Eye (tissue), 1 donor: ENCODE results near the gene ARFGAP2.

Source experiments
- DNase-seq: peaks from one replicate; pipeline ENCODE4 v3.0.0-alpha.2; 2015

Gene ARFGAP2

DNA sequence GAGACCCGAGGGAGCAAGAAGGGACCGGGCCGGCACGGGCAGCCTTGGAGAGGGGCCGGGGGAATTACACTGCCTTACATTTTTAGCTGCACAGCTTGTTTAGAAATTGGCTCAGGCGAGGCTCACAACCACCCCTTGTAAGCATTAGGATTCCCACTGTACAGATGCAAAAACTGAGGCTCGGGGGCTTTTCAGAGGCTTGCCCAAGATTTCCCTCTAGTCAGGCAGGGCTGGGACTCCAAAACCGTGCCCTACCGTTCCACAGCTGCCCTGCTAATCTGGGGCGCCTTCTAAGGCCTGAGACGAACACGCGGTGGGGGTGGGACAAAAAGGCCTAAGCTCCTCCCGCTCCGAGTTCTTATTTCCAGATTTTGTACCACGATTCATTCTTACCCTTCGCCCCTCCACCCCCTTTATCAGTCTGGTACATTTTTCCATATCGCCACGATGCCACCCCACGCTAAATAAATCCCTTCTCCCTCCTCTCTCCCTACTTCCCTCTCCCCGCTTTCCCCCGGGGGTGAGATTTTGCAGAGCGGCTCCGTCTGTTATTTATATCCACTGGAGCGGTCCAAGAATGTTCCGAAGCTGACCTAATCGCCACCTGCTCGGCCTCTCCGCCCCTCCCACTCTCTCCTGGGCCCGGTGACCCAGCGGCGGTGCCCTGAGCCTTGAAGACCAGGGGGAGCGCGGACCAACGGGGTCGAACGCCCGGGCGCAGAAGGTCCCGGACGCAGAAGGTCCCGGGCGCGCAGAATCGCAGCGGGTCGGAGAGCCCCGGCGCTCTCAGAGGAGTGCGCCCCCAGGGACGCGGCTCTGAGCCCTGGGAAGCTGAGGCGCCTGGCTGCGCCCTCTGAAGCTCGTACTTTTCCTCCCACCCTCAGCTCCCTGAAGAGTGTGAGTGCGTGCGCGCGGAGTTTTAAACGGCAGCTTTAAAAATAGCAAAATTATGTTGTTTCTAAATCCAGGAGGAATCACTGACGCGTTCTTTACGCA, 10.3 kb upstream of the ARFGAP2 start:
- peak; percentile 80 for DNase-seq

DNA sequence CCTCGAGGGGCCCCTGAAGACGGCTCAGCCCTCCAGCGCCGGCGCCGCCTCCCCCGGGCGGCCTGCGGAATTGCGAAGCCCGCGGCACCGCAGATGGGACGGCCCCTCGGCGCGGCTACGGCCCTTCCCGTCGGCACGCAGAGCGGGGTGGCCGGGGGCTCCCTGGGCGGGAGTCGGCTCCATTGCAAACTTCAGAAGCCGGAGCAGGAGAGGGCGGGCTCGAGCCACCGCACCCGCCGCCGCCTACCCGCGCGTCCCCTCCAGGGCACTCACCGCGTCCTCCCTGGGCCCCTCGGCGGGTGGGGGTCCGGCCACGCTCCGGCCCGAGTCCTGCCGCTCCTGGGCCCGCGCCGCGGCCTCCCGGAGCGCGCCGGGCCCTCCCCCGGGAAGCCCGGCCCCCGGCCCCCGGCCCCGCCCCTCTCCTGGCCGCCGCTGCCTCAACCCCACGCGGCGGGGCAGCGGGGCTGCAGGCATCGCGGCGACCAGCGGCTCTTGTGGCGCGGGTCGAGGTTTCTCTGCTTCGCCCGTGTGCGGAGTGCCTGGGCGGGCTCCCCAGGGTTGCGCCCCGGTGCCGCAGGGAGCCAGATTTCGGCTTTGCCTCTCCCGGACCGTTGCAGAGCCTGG, 9.5 kb upstream of the ARFGAP2 start, which contains the start of gene PACSIN3:
TSS of gene PACSIN3 (minus strand) at position 359 of the 624 bp plus-strand sequence. CDS start 3,707 bp downstream, outside the sequence.
- peak; percentile 70 for DNase-seq

DNA sequence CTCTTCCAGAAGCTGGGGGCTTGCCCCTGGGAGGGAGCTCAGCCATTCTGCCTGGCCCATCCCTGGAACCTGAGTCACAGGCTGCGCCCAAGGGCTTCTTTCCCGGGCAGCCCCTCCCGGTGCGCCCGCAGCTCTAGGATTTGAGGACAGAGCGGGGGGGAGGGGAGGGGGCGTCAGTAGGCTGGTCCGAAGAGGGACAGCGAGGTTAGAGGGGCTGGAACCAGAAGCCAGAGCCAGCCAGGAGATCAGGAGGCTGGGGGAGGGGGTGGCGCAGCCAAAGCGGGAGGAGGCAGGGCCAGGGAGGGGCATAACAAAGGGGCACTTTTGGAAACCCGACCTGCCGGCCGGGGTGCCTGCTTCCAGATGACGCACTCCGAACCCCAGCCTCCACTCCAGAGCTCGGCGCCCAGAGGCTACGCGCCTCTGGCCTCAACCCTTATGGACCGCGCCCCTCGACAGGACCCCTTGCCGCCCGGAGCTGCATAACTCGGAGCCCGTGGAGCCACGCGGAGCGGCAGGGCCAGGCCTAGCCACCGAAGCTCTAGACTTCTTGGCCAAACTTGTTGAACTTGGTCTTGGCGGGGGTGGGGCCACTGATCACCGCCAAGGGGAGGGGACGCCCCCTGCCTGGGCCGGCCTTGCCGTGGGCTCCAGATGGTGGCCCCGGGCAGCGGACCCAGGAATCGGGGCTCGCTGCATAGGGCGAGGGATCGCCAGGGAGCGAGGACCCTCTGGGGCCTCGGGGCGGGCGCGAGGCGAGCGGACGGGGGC, 8.8 kb upstream of the ARFGAP2 start:
- DNase-seq = peak; percentile 77

DNA sequence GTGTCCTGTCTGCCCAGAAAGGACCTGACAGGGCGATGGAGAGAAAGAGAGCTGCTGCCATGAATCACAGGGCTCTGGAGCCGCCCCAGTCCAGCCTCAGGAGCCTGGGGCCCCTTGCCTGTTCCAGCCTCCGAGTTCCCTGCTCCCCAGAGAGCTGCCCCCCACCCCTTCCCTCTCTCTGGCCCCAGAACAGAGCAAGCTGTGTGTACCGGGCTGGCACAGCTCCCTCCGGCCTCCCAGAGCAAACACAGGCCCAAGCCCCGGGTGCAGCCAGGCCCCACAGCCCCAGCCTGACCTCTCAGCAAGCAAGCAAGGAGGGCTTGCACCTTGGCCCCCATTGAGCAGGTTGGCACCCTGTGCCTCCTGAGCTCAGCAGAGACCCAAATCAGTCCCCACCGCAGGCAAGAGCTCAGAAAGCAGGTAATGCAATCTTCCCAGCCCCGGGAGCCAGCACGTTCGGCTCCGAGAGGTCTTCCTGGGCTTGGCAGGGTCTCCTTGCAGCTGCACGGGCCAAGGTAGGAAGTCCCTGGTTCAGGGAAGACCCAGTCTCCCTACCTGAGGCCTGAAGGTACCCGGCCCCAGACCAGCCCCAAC, 8.1 kb upstream of the ARFGAP2 start:
- peak; percentile 41 for DNase-seq

DNA sequence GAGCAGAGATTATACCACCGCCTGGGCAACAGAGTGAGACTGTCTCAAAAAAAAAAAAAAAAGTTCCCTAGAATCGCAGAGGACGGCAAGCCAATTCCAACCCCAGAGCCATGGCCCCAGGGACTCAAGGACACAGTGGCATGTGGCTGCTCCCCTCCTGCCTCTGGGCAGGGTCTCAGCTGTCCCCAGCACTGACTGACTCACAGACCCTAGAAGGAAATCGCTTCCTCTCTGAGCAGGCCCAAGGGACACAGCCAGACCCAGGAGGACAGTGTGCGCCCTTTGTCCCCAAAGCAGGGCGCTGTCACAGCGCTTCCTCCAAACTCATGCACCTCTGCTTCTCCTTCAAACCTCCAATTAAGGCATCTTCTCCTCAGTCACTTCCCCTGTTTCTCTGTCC, 7.3 kb upstream of the ARFGAP2 start:
- no peak for DNase-seq

DNA sequence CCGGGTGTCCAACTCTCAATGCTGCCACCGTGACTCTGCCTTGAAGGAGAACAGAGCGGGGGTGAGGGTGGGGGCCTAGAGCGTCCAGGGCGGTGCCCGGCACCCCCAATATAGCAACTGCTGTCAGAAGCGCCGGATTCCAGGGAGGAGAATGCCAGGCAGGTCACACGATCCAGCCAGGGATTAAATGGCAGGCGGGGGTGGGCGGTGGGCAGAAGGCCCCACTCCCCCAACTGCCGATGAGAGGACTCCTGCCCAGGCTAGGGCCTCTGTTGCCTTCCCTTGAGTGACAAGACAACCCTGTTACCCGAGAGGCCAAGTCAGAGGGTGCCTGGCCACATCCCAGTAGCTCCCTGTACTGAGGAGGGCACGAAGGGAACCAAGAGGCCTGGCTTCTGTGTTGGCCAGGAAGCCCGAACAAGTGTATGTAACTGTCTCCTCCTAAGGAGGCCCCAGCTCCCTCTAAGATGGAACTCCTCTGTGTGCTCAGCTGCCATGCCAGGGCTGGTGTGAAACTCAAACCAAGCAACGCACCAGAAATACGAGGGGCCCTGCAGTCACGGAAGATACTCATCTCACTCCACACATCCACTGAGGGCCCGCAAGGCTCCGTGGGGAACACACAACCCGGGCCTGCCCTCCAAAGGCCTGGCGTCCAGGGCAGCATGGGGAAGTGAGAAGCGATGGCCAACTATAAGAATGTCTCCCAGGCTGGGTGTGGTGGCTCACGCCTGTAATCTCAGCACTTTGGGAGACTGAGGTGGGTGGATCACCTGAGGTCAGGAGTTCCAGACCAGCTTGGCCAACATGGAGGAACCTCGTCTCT, 6.6 kb upstream of the ARFGAP2 start:
- DNase-seq = no peak

DNA sequence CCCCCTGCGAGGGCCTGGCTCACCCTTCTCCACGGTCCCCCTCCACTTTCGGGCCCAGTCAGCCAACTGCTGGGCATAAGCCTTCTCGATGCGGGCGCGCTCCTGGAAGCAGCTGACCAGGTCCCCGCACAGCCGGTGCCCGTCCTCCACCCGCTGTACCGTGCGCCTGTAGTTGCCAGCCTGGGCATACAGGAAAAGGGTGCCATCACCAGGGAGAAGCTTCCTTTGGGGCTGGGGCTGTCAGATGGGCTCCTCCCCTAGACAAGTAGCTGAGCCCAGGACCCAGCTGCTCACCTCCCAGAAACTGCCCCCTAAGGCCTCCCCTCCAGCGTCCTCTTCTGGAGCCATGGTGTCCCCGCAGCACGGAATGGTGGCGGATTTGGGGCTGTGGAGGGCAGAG, 5.7 kb upstream of the ARFGAP2 start:
- DNase-seq = no peak

DNA sequence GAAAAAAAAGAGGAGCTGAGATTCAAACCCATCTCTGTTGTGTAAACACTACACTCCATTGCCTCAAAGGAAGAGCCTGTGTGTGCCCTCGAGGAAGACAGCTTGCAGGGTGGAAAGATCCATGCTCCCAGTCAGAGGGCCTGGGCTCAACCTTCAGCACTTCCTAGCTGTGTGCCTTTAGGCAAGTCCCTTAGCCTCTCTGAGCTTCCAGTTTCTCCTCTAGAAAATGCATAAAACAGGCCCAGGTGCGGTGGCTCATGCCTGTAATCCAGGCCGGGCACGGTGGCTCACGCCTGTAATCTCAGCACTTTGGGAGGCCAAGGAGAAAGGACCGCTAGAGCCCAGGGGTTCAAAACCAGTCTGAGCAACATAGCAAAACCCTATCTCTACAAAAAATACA, 4.6 kb upstream of the ARFGAP2 start:
- no peak for DNase-seq

DNA sequence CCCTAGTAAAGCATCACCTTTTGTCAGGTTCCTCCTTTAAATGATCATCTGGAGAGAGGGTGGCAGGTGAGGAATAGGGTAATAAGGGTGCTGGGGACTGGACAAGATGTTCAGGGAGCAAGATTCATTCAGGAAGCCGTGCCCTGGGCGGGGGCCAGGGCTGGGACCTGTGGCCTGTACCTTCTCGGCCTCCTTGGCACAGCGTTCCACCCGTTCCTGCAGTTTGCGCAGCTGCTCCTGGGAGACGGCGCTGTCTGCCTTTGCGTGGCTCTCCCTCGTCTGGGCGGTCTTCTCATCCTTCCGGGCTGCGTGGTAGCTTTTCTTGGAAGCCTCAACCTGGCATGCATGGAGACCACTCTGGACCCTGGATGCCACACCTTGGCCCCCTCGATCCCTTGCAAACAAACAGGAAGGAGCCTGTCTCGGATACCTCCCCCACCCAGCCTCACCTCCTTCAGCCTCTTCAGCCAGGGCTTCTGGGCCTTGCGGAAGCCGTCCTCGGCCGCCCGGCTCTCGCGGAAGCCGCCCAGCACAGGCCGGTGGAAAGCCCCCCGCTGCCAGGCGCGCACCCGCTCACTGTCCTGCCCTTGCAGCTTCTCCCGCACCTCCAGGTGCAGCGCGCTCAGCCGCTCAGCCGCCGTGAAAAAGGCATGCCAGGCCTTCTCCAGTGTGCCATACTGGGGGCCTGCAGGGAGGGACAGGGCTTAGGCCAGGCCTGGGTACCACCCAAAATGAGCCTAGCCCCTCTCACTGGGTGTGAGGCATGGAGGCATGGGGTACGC, 3.5 kb upstream of the ARFGAP2 start:
- no peak for DNase-seq

DNA sequence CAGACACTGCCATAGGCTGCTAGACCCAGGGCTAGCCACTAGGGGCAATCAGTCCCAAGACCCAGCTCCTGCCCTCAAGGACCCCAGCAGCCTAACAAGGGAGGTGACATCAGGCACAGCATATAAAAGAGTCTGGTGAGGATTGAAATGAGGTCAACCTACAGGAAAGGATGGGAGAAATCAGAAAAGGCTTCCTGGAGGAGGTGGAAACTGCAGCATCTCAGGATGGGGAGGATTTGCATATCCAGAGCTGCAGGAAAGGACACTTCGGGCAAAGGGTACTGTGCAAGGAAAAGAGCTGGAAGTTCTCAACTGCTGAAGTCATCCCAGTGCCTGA, 2.9 kb upstream of the ARFGAP2 start:
- peak; percentile 71 for DNase-seq

DNA sequence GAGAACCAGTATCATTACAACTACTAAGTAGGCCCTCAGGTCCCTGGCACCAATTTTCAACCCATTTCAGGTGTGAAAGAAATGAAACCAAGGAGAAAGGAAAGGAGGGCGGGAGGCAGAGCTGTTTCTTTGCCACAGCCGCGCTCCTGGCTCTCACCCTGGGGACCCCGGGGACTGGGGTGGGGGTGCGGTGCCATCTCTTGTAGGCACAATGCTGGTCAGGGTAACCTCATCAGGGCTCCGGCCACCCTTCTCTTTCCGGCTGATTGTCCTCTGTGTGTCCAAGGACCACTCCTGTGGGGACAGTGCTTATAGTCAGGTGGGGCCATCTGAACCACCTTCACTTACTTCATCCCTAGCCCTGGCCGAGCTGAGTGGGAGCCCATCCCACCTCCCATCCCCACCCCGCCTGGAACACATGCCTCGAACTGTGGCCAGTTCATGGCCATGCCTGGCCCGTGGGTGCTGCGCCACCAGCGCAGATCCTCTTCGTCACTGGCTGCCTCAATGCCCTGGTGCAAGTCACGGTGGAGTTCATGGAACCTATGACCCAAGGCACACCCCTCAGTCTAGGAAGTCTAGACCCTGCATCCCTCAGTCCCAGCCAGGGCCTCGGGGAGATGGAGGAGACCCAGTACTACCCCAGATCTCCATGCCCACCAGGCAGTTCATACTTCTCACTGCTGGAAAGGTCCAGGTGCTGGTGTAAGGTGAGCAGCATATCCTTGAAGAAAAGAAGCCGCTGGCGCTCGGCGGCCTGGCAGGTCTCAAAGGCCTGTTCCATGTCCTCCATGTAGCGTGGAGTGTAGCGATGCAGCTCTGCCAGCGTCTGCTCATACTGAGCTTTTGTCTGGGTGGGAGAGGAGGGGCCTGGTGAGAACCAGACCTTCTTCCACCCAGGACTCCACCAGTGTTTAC, 2.3 kb upstream of the ARFGAP2 start:
- no peak for DNase-seq

DNA sequence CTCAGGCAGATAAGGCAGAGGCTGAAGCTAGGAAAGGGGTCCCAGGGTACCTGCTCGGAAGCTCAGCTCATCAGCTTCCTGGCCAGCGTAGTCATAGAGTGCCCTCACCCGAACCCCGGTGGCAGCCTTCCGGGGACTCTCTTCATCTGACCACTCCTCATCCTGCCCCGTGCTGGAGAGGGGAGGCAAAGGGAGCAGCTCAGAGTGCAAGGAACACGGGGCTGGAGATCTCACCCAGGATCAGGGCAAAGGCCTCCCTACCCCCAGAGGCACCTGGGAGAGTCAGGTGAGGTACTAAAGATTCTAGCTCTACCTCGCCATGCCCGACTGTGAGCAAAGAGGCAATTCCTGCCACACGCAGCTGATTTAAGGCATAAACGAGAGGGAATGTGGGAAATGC, 1.6 kb upstream of the ARFGAP2 start:
- no peak for DNase-seq

DNA sequence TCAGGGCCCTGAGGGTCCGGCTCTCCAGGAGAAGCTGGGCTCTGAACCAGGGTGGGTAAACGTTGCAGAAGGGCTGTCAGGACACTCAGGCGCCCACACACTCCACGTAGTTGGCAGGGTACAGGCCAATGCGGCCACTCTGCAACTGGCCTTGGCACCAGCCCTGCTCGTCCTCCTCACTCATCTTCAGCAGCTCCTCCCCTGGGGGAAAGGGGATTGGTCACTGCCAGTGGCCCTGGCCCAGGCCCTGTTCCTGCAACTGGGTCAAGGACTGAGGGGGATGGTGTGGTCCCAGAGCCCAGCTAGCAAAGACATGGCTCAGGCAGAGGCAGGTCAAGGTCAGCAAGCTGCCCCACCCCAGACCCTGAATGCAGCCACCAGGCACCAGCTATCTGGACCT, 1.2 kb upstream of the ARFGAP2 start:
- DNase-seq = no peak

DNA sequence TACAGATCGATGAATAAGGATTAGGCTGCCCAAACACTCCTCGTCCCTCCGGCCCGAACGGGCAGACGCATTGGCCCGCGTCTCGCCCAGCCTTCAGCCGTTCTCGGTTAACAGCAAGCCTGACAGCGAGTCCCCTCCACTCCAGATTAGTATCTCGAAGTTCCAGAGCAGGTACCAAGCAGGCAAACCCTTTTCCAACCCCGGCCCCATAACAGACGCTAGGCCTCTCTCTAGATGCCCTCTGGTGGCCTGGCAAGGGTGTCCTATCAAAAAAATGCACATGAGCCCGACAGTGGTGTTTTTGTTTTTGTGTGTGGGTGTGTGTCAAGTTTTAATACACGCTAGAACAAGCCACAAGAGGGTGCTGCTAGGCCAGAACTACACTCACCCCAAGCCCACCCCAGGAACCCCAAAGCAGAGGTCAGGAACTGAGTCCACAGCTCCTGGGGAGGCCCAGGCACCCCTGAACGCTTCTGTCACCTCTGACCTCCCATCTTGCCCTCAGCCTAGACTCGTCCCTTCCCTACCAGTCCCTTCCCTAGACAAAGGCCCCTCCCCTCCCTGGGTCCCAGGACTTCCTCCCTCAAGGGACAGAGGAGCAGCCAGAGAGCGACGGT, 658 bp upstream of the ARFGAP2 start:
- DNase-seq = peak; percentile 92

DNA sequence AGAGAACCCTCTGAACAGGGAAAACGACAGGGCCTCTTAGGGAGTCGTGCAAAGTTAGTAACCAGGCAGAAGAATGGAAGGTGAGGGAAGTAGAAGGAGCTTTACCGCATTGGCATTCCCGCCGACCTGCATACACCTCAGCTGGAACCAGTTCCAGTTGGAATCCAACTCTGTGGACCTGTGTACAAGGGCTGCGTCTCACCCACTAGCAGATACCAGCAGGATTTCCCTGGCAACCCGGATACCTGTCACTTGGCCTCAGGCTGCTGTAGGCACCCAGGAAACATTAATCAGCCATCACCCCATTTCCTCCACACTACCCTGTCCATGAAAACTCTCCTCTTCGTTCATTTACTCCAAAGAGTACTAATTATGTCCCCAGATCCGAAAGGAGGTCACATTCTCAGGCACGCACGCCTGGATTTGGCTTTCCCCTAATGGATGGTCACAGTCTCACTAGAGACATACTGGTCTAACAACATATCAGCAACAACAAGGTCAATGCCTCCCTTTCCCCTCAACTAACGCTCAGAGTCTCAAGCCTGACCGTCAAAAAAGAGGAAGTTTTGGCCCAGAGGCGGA, 842 bp downstream of the ARFGAP2 start:
- DNase-seq = no peak

DNA sequence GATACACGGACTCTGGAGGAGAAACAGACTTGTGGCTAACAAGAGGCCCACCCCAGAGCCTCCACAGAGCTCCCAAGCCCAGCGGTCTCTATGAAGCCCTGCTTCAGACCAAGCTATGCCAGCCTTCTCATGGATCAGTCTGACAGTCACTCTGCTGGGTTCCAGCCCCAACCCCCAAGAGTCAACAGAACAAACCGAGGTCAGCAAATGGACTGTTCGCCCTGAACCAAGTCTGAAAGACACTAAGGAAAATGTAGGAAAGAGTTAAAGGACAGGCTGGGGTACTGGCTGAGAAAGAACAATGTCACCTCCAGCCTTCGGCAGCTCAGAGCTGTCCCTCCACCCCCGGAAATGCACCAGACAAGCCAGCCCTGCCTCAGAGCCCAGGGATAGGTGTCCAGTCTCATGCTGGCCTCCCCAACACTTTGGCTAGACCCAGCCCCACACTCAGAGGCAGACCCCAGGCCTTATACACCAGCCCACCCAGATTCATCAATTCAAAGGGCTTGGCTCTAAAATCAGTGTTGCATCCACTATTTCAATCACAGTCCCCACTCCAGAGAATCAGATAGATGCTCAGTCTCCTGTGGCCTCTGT, 3.8 kb downstream of the ARFGAP2 start:
- DNase-seq = no peak

DNA sequence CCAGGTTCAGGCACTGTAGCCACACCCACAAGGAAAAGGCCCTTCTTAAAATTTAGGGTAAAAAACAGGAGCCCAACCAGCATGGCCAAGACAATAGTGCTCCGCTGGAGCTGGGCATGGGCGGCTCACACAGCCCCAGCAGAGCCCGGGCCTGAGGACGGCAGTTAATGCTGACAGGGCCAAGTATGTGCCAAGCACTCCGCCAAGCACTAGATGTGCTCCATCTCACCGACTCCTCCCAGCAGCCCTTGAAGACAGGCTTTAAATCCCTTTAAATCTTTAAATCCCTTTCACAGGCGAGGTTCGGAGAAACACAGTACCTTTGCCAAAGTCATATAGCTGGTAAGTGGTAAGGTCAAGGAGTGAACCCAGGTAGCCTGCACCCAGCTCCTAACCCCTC, 4.8 kb downstream of the ARFGAP2 start:
- no peak for DNase-seq

DNA sequence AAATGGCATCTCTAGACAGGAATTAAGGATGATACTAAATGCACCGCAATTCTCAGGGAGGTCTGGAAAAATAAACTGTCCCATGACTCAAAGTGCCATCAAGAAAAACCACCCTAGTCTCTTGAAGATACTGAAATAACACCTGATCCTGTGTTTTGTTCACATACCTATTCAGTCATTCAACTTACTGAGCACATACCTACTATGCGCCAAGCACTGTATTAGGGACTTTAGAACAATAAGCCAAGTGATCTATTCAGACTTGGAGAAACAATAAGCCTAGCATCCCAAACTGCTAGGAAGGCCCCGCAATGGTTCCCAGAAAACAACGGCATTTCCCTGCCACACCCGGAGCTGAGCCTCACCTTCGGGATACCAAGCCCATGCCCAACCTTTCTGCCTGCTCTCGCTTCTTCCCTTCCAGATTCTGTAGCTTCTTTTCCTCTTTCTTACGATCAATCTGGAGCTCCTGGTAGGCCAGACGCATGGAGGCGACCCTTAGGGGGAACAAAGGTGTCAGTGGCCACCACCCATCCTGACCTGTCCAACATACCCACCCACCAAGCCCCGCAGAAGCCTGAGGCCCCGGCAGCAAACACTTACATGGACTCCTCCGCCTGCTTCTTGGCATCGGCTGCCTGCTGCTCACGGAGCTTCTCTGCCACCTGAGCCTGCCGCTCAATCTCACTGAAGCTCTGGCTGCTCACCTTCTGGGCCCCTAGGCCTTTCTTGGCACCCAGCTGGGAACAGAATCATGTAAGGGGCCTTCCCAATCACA, 5.4 kb downstream of the ARFGAP2 start:
- no peak for DNase-seq
